CD4-positive, alpha-beta T cell treated with Interleukin-10 for 1 hour (primary cell): ENCODE data around the gene PRG3.

Experiments
- DNase-seq: peaks from one replicate; pipeline ENCODE4 v3.0.0-alpha.2; 2020

The PRG3 gene

DNA sequence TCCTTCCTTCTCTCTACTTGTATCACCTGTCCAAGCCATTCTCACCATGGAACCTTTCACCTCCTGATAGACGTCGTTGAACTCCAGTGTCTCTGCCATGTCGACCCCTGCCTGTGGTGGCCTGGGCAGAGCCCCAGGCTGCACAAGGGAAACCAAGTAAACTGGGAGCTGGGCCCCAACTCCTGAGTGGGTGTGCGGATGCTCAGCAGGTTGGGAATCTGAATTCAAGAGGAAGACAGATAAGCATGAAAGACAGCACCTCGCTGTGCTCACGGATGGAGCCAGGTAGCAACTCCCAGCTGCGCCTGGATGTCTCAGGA lies 46.0 kb downstream of the PRG3 start:
- no peak for DNase-seq

DNA sequence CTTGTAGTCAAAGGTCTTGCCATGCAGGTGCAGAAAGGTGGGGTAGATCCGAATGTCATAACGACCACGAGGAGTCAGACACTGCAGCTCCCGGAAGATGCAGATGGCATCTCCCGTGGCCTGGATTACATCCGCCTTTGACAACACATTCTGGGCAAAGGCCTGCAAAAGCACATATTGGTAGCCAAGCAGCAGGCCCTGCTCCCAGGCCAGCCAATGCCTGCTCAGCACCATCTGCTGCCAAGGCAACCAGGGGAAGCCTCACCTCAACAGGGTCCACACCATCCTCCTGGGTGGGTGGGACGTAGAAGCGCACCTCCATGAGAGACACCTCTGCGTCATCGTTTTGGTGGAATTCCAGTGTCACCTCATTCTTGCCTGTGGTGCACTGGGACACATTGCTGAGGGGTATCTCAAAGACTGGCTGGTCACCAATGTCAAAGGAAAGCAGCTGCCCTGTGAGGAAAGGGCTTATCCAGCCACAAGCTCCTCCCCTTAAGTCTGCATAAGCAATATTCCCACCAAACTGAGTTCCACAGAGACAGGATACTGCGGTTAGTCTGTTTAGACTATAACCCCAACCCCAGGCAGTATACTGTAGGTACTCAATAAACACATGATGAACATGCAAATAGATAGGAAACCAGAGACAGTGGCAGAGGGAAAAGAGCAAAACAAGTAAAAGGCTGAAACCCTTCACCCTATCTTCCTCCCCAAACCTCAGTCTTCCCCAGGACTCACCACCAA lies 48.1 kb downstream of the PRG3 start:
- DNase-seq = no peak

DNA sequence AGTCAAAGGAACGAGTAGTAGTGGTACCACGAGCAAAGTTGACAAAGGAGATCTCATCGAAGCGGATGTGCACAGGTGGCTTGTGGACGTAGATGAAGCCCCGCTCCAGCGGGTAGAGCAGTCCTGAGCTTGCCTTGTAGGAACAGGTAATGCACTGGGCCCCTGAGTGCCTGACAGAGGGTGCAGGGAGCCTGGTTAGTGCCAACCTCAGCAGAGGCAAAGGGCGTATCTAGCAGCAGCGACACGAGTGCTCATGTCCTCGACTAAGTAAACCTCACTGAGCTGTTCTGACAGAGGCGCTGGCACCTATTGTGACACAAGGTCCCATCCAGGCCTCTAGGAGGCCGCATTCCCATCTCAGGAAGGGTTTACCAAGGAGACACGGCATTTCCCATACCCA lies 49.2 kb downstream of the PRG3 start:
- DNase-seq = no peak

DNA sequence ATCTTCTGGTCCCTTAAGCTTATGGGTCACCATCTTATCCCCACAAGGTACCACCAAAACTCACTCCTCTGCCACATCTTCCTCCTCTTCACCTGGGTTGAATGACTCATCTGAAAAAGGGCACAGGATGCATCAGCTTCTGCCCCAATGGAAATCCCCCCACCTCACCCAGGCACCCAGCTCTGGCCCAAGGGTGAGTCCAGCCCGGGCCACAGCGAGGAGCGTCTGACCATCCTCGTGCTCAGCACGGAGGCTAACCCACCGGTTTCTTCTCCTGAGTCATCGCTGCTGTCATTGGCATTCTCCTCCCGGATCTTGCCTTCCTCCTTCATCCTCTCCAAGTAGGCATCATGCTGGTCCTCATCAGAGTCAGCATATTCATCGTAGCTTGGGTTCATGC lies 50.9 kb downstream of the PRG3 start:
- DNase-seq = no peak

DNA sequence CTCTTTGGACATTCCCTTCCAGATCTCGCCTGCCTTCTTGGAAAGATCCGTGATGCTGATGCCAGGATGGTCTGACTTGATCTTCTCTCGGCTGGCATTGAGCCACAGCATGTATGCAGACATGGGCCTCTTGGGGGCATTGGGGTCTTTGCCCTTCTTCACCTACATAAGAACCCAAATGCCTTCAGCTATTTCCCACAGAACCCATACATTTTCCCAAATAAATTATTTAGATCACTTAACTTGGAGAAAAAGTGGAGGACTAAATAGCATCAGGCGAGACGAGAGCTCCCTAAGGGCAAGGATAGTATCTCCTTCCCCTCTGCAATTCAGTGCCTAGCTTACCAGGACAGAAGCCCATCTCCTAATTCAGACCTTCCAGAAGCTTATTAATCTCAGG lies 53.2 kb downstream of the PRG3 start:
- no peak for DNase-seq
